ENCODE results near the gene PROK2.

GRCh38 chr3:71780430-71780829 is 4.5 kb downstream of the PROK2 start:
- TF ChIP-seq CTCF (IDR thresholded peaks at IDR 0.05; ENCODE audit: low read depth, low read length) (no peak), EZH2phosphoT487 (IDR thresholded peaks at IDR 0.05; ENCODE audit: low read depth) (no peak)

Data from OCI-LY3 (cell line).